ENCODE results near the gene GRIN3B.

GRIN3B gene

DNA sequence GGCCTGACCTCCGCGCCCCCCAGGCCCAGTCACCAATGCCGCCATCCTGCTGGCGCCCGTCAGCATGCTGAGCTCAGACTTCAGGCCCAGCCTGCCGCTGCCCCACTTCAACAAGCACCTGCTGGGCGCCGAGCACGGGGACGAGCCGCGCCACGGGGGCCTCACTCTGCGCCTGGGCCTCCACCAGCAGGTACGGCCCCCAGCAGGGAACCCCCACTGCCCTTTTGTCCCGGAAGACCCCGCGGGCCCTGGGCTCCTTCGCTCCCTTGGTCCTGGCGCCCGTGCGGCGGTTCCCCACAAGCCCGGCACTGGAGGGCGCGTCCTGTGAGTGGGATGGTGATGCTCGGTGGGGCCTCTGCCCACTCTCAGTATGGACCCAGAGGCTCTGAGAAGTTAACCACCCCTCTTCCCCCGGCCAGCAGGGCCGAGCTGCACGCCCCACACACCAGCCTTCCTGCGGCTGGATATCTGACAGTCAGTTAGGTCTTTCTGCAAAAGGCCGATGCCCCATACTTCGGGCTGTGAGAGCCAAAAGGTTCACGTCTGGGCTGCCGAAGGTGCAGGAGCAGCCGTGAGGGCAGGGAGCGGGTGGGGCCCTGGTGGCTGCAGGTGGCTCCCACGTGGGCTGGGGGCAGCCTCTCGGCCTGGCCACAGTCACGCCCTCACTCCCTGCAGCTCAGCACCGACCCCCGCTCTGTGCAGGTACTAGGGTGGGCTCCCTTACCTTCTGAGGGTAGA is 8.1 kb upstream of the GRIN3B start:
- TF ChIP-seq RAD21 (IDR thresholded peaks at IDR 0.05; ENCODE audit: low read depth) = no peak
- no peak for TF ChIP-seq YY1 (IDR thresholded peaks at IDR 0.05; ENCODE audit: low read depth)
- TF ChIP-seq, protein P1, sequence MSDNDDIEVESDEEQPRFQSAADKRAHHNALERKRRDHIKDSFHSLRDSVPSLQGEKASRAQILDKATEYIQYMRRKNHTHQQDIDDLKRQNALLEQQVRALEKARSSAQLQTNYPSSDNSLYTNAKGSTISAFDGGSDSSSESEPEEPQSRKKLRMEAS (IDR thresholded peaks at IDR 0.05) = no peak
- TF ChIP-seq NFIC (IDR thresholded peaks at IDR 0.05) = no peak
- no peak for TF ChIP-seq EP300 (IDR thresholded peaks at IDR 0.05; ENCODE audit: borderline replicate concordance)
- TF ChIP-seq, protein P2, sequence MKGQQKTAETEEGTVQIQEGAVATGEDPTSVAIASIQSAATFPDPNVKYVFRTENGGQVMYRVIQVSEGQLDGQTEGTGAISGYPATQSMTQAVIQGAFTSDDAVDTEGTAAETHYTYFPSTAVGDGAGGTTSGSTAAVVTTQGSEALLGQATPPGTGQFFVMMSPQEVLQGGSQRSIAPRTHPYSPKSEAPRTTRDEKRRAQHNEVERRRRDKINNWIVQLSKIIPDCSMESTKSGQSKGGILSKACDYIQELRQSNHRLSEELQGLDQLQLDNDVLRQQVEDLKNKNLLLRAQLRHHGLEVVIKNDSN (IDR thresholded peaks at IDR 0.05) = no peak
- TF ChIP-seq TAF1 (IDR thresholded peaks at IDR 0.05; ENCODE audit: low read depth) = no peak
- no peak for TF ChIP-seq TEAD4 (IDR thresholded peaks at IDR 0.05)
- TF ChIP-seq FOXM1 (IDR thresholded peaks at IDR 0.05; ENCODE audit: borderline replicate concordance, low read depth) = no peak
- no peak for TF ChIP-seq CEBPB (IDR thresholded peaks at IDR 0.05)
- TF ChIP-seq, protein P3, sequence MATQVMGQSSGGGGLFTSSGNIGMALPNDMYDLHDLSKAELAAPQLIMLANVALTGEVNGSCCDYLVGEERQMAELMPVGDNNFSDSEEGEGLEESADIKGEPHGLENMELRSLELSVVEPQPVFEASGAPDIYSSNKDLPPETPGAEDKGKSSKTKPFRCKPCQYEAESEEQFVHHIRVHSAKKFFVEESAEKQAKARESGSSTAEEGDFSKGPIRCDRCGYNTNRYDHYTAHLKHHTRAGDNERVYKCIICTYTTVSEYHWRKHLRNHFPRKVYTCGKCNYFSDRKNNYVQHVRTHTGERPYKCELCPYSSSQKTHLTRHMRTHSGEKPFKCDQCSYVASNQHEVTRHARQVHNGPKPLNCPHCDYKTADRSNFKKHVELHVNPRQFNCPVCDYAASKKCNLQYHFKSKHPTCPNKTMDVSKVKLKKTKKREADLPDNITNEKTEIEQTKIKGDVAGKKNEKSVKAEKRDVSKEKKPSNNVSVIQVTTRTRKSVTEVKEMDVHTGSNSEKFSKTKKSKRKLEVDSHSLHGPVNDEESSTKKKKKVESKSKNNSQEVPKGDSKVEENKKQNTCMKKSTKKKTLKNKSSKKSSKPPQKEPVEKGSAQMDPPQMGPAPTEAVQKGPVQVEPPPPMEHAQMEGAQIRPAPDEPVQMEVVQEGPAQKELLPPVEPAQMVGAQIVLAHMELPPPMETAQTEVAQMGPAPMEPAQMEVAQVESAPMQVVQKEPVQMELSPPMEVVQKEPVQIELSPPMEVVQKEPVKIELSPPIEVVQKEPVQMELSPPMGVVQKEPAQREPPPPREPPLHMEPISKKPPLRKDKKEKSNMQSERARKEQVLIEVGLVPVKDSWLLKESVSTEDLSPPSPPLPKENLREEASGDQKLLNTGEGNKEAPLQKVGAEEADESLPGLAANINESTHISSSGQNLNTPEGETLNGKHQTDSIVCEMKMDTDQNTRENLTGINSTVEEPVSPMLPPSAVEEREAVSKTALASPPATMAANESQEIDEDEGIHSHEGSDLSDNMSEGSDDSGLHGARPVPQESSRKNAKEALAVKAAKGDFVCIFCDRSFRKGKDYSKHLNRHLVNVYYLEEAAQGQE (IDR thresholded peaks at IDR 0.05; ENCODE audit: low read depth) = no peak
- no peak for TF ChIP-seq ZBTB7A (IDR thresholded peaks at IDR 0.05; ENCODE audit: low read depth)
- TF ChIP-seq TCF12 (IDR thresholded peaks at IDR 0.05; ENCODE audit: low read depth) = no peak
- no peak for TF ChIP-seq EGR1 (IDR thresholded peaks at IDR 0.05)
- no peak for TF ChIP-seq CREB1 (IDR thresholded peaks at IDR 0.05; ENCODE audit: low read depth)

DNA sequence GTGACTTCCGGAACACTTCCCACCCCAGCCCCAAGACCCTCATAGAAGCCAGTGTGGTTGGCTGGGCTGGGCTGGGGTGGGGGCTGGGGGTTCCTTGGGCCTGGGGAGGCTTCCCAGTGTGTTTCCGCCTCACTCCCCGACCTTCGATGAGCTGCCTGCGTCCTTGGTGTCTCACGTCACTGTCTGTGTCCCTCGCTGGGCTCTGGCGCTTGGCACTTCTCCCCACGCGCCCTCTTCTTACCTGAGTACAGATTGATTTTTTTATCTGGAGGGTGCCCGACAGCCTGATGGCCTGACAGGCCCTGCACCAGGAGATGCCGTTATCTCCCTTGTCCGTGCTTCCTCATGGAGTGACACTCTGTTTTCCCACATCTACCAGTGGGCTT is 7.6 kb upstream of the GRIN3B start:
- TF ChIP-seq TCF12 (IDR thresholded peaks at IDR 0.05; ENCODE audit: low read depth) (no peak), CEBPB (IDR thresholded peaks at IDR 0.05) (no peak), FOXM1 (IDR thresholded peaks at IDR 0.05; ENCODE audit: borderline replicate concordance, low read depth) (no peak), EP300 (IDR thresholded peaks at IDR 0.05; ENCODE audit: borderline replicate concordance) (no peak)
- TF ChIP-seq, protein P1 (IDR thresholded peaks at IDR 0.05) = no peak

DNA sequence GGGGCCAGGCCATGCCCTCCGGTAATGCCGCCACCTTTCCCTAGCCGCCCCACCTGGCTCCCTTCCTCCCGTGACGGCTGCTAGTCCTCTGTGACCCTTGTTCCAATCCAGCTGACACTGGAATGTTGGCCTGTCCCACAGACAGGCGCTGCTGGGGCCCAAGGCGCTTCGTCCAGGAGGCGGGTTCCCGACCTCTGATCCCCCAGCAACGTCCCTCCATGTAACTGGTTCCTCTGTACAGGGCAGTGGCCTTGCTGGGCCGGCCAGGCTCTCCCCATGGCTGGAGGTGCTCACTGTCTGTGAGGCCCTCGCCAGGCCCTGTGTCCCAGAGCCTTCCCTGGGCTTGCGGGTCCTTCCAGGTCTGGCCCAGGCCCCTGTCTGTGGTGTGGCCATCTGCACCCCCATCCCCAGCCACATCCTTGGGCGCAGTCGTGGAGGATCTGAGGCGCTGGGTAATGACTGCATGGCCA is 6.8 kb upstream of the GRIN3B start:
- no peak for TF ChIP-seq YY1 (IDR thresholded peaks at IDR 0.05; ENCODE audit: low read depth)
- no peak for TF ChIP-seq NFIC (IDR thresholded peaks at IDR 0.05)
- no peak for TF ChIP-seq ZBTB7A (IDR thresholded peaks at IDR 0.05; ENCODE audit: low read depth)
- TF ChIP-seq, protein P2 (IDR thresholded peaks at IDR 0.05) = no peak
- TF ChIP-seq, protein P3 (IDR thresholded peaks at IDR 0.05; ENCODE audit: low read depth) = no peak
- no peak for TF ChIP-seq TAF1 (IDR thresholded peaks at IDR 0.05; ENCODE audit: low read depth)
- TF ChIP-seq RAD21 (IDR thresholded peaks at IDR 0.05; ENCODE audit: low read depth) = no peak
- TF ChIP-seq EP300 (IDR thresholded peaks at IDR 0.05; ENCODE audit: borderline replicate concordance) = no peak
- no peak for TF ChIP-seq CEBPB (IDR thresholded peaks at IDR 0.05)
- no peak for TF ChIP-seq TEAD4 (IDR thresholded peaks at IDR 0.05)

DNA sequence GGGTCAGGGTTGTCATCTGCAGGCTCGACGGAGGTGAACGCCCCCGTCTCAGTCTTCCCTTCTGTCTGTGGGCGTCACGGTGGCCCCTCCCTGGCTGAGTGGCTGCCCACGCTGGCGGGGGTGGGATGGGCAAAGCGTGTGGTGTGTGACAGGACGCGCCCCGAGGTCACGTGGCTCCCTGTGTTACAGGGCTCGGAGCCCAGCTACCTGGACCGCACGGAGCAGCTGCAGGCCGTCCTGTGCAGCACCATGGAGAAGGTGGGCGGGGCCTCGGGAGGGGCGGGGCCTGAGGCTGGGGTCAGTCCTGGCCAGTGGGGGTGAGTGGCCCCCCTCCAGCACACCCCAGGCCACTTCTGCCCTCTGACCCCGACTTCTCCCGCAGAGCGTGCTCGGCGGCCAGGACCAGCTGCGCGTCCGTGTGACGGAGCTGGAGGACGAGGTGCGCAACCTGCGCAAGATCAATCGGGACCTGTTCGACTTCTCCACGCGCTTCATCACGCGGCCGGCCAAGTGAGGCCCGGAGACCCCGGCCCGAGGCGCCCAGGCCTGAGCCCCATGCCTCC is 6.3 kb upstream of the GRIN3B start:
- TF ChIP-seq, protein P2 (IDR thresholded peaks at IDR 0.05) = no peak
- no peak for TF ChIP-seq FOXM1 (IDR thresholded peaks at IDR 0.05; ENCODE audit: borderline replicate concordance, low read depth)
- TF ChIP-seq EP300 (IDR thresholded peaks at IDR 0.05; ENCODE audit: borderline replicate concordance) = no peak
- TF ChIP-seq TCF12 (IDR thresholded peaks at IDR 0.05; ENCODE audit: low read depth) = no peak
- TF ChIP-seq NFIC (IDR thresholded peaks at IDR 0.05) = no peak
- TF ChIP-seq, protein P1 (IDR thresholded peaks at IDR 0.05) = no peak

DNA sequence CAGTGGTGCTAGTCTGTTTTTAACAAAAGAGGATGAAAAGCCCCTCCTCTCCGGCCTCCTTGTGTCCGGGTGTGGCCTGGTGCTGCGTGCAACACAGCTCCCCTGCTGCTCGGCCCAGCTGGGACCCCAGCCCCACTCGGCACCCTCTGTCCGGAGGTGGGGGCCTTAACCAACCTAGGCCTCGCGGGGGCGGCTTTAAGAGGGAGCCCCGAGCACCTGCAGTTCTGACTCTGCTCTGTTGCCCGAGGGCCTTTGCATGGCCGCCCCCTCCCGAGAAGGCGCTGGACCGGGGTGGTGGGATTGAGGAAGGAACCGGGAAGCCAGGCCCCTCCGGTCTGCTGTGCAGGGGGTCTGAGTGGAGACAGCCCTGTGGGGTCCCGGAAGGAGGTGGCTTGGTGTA is 5.7 kb upstream of the GRIN3B start:
- TF ChIP-seq CREB1 (IDR thresholded peaks at IDR 0.05; ENCODE audit: low read depth) (no peak), CEBPB (IDR thresholded peaks at IDR 0.05) (no peak), EP300 (IDR thresholded peaks at IDR 0.05; ENCODE audit: borderline replicate concordance) (no peak), TAF1 (IDR thresholded peaks at IDR 0.05; ENCODE audit: low read depth) (no peak), YY1 (IDR thresholded peaks at IDR 0.05; ENCODE audit: low read depth) (no peak), NFIC (IDR thresholded peaks at IDR 0.05) (no peak), RAD21 (IDR thresholded peaks at IDR 0.05; ENCODE audit: low read depth) (no peak), TCF12 (IDR thresholded peaks at IDR 0.05; ENCODE audit: low read depth) (no peak), FOXM1 (IDR thresholded peaks at IDR 0.05; ENCODE audit: borderline replicate concordance, low read depth) (no peak), TEAD4 (IDR thresholded peaks at IDR 0.05) (no peak), ZBTB7A (IDR thresholded peaks at IDR 0.05; ENCODE audit: low read depth) (no peak), EGR1 (IDR thresholded peaks at IDR 0.05) (no peak)
- TF ChIP-seq, protein P2 (IDR thresholded peaks at IDR 0.05) = no peak
- TF ChIP-seq, protein P1 (IDR thresholded peaks at IDR 0.05) = no peak
- TF ChIP-seq, protein P3 (IDR thresholded peaks at IDR 0.05; ENCODE audit: low read depth) = no peak
